Trophoblast cell (in vitro differentiated cells and primary cell): ENCODE results near the gene ZNF322.

Experiments used
- DNase-seq, 2 donors: peaks; one replicate each; pipeline ENCODE4 v3.0.0-alpha.2; 2016
- H2AFZ ChIP-seq: 2 replicates; pipeline ENCODE4 v1.6.1; 2013; ENCODE audit warnings: low read length, moderate library complexity, mild to moderate bottlenecking; ENCODE audit not compliant: insufficient read depth, poor library complexity
- H2AK5ac ChIP-seq: 2 replicates; pipeline ENCODE4 v1.6.1; 2013; ENCODE audit warnings: mild to moderate bottlenecking, low read length
- H2BK120ac ChIP-seq: 2 replicates; pipeline ENCODE4 v1.6.1; 2013; ENCODE audit warnings: low read length, mild to moderate bottlenecking, moderate library complexity; ENCODE audit not compliant: insufficient read depth, poor library complexity
- H2BK12ac ChIP-seq: 2 replicates; pipeline ENCODE4 v1.6.1; 2013; ENCODE audit warnings: mild to moderate bottlenecking, low read length, moderate library complexity
- H2BK5ac ChIP-seq: 2 replicates; pipeline ENCODE4 v1.6.1; 2013; ENCODE audit warnings: low read length, low read depth, moderate library complexity, mild to moderate bottlenecking; ENCODE audit not compliant: poor library complexity
- H3K14ac ChIP-seq: 2 replicates; pipeline ENCODE4 v1.6.1; 2013; ENCODE audit warnings: mild to moderate bottlenecking, low read length
- H3K18ac ChIP-seq: 2 replicates; pipeline ENCODE4 v1.6.1; 2013; ENCODE audit warnings: mild to moderate bottlenecking, low read length
- H3K23ac ChIP-seq: 2 replicates; pipeline ENCODE4 v1.6.1; 2013; ENCODE audit warnings: low read length
- H3K27ac ChIP-seq: 2 replicates; pipeline ENCODE4 v1.5.1; 2013; ENCODE audit warnings: low read depth, mild to moderate bottlenecking, inconsistent platforms, low read length, moderate library complexity
- H3K27me3 ChIP-seq: 2 replicates; pipeline ENCODE4 v1.6.1; 2013; ENCODE audit warnings: inconsistent platforms, mild to moderate bottlenecking, low read length, moderate library complexity; ENCODE audit not compliant: insufficient read depth
- H3K36me3 ChIP-seq, 2 experiments: 1 replicate in 1 of 2; 2 replicates in 1 of 2; pipeline ENCODE4 v1.6.1; 2013; ENCODE audit warnings: low read length in 2 of 2, mild to moderate bottlenecking in 2 of 2, moderate library complexity in 1 of 2; ENCODE audit not compliant: insufficient read depth in 2 of 2, control insufficient read depth in 1 of 2
- H3K4ac ChIP-seq: 2 replicates; pipeline ENCODE4 v1.6.1; 2013; ENCODE audit warnings: low read depth, mild to moderate bottlenecking, low read length, moderate library complexity
- H3K4me1 ChIP-seq, 2 experiments: 1 replicate in 1 of 2; 2 replicates in 1 of 2; pipeline ENCODE4 v1.6.1; 2013; ENCODE audit warnings: low read length in 2 of 2, mild to moderate bottlenecking in 2 of 2, moderate library complexity in 1 of 2; ENCODE audit not compliant: insufficient read depth in 2 of 2, control insufficient read depth in 1 of 2
- H3K4me2 ChIP-seq: 2 replicates; pipeline ENCODE4 v1.6.1; 2013; ENCODE audit warnings: inconsistent platforms, mild to moderate bottlenecking, low read length, moderate library complexity
- H3K4me3 ChIP-seq: 2 replicates; pipeline ENCODE4 v1.5.1; 2013; ENCODE audit warnings: mild to moderate bottlenecking, low read depth, low read length, inconsistent platforms
- H3K79me1 ChIP-seq: one replicate; pipeline ENCODE4 v1.6.1; 2013; ENCODE audit warnings: low read length
- H3K79me2 ChIP-seq: 2 replicates; pipeline ENCODE4 v1.6.1; 2013; ENCODE audit warnings: low read length, mild to moderate bottlenecking; ENCODE audit not compliant: control insufficient read depth, insufficient read depth, poor library complexity
- H3K9ac ChIP-seq: 2 replicates; pipeline ENCODE4 v1.6.1; 2013; ENCODE audit warnings: mild to moderate bottlenecking, low read length
- H3K9me3 ChIP-seq: 2 replicates; pipeline ENCODE4 v1.6.1; 2013; ENCODE audit warnings: low read depth, mild to moderate bottlenecking, control low read depth, inconsistent platforms, low read length; ENCODE audit not compliant: insufficient read depth
- H4K12ac ChIP-seq: 2 replicates; pipeline ENCODE4 v1.6.1; 2013; ENCODE audit warnings: low read depth, mild to moderate bottlenecking, low read length, moderate library complexity
- H4K8ac ChIP-seq: 2 replicates; pipeline ENCODE4 v1.6.1; 2013; ENCODE audit warnings: low read depth, mild to moderate bottlenecking, low read length, moderate library complexity
- H4K91ac ChIP-seq: one replicate; pipeline ENCODE4 v1.6.1; 2013; ENCODE audit warnings: low read depth, mild to moderate bottlenecking, low read length, moderate library complexity
- WGBS: extraction: QIAGEN DNeasy Blood & Tissue Kit; methylation state at CpG from one replicate; pipeline ENCODE4 v1.1.7; 2013; ENCODE audit warnings: missing lambda C conversion rate; ENCODE audit not compliant: insufficient read length, insufficient coverage; ENCODE audit errors: extremely low coverage; 5-methylcytosine and 5-hydroxymethylcytosine counted together

Gene ZNF322

GRCh38 chr6:26653007-26653406 is 6.5 kb downstream of the ZNF322 start:
- WGBS: no CpG with 5 or more reads among the region's 5 CpGs
- Histone ChIP-seq H3K27ac (no peak overlapping the region), H3K14ac (no peak overlapping the region), H2BK120ac (no peak overlapping the region), H2AFZ (no peak overlapping the region), H3K4me3 (no peak overlapping the region), H3K9me3 (no peaks in the 10 kb centered on the region), H2BK5ac (no peak overlapping the region), H3K18ac (no peak overlapping the region), H3K36me3 (peaks cover 2 to 7% of the 10 kb centered on the region in 2 experiments), H4K91ac (no peak overlapping the region), H3K9ac (no peak overlapping the region), H3K23ac (no peak overlapping the region), H3K4me2 (no peak overlapping the region), H2BK12ac (no peak overlapping the region), H3K4ac (no peak overlapping the region), H3K27me3 (no peaks in the 10 kb centered on the region), H3K79me2 (no peaks in the 10 kb centered on the region), H3K4me1 (no peaks in the 10 kb centered on the region), H2AK5ac (no peak overlapping the region), H4K8ac (no peak overlapping the region), H3K79me1 (no peaks in the 10 kb centered on the region), H4K12ac (no peak overlapping the region)
- no peak for DNase-seq

- no peaks in the 10 kb centered on the region for H3K4me1 ChIP-seq
- no peak overlapping the region for H2AK5ac ChIP-seq
- no peak overlapping the region for H3K4me3 ChIP-seq
- H3K9me3 ChIP-seq: no peaks in the 10 kb centered on the region
- no peak overlapping the region for H4K91ac ChIP-seq
- no peak overlapping the region for H2AFZ ChIP-seq
- H3K18ac ChIP-seq: no peak overlapping the region
- H4K8ac ChIP-seq: no peak overlapping the region
- no peaks in the 10 kb centered on the region for H3K79me1 ChIP-seq
- no peaks in the 10 kb centered on the region for H3K27me3 ChIP-seq
- H3K14ac ChIP-seq: no peak overlapping the region
- no peak overlapping the region for H3K4me2 ChIP-seq
- H3K23ac ChIP-seq: no peak overlapping the region
- no peak overlapping the region for H3K9ac ChIP-seq
- H3K27ac ChIP-seq: no peak overlapping the region
- no peak for DNase-seq
- H3K4ac ChIP-seq: no peak overlapping the region
- H2BK5ac ChIP-seq: no peak overlapping the region
- peaks cover 2 to 3% of the 10 kb centered on the region in 2 experiments for H3K36me3 ChIP-seq
- H4K12ac ChIP-seq: no peak overlapping the region
- H2BK120ac ChIP-seq: no peak overlapping the region
- H2BK12ac ChIP-seq: no peak overlapping the region
- H3K79me2 ChIP-seq: no peaks in the 10 kb centered on the region
Observed at GRCh38 chr6:26651133-26651781, 8.3 kb downstream of the ZNF322 start.

GRCh38 chr6:26646074-26646473 is 13.5 kb downstream of the ZNF322 start:
- Histone ChIP-seq H3K79me2 (no peaks in the 10 kb centered on the region), H3K4me3 (no peak overlapping the region), H3K27me3 (no peaks in the 10 kb centered on the region), H3K36me3 (peaks cover 4 to 14% of the 10 kb centered on the region in 2 experiments), H3K9ac (no peak overlapping the region), H2AK5ac (no peak overlapping the region), H4K8ac (no peak overlapping the region), H3K27ac (no peak overlapping the region), H3K14ac (no peak overlapping the region), H2BK120ac (no peak overlapping the region), H2BK5ac (no peak overlapping the region), H3K18ac (no peak overlapping the region), H3K4ac (no peak overlapping the region), H3K4me2 (no peak overlapping the region), H4K91ac (no peak overlapping the region), H4K12ac (no peak overlapping the region), H3K79me1 (no peaks in the 10 kb centered on the region), H3K4me1 (no peaks in the 10 kb centered on the region), H3K23ac (no peak overlapping the region), H2BK12ac (no peak overlapping the region), H3K9me3 (no peaks in the 10 kb centered on the region), H2AFZ (no peak overlapping the region)
- no CpG with 5 or more reads among the region's 1 CpG for WGBS
- no peak for DNase-seq

- no peak overlapping the region for H3K18ac ChIP-seq
- no peak overlapping the region for H2AK5ac ChIP-seq
- no peak overlapping the region for H4K91ac ChIP-seq
- H3K9ac ChIP-seq: no peak overlapping the region
- H2BK5ac ChIP-seq: no peak overlapping the region
- H3K27ac ChIP-seq: no peak overlapping the region
- no peak overlapping the region for H4K8ac ChIP-seq
- H3K36me3 ChIP-seq: peaks cover 4 to 24% of the 10 kb centered on the region in 2 experiments
- H2AFZ ChIP-seq: no peak overlapping the region
- no peak overlapping the region for H3K4ac ChIP-seq
- no peak overlapping the region for H2BK120ac ChIP-seq
- no peaks in the 10 kb centered on the region for H3K4me1 ChIP-seq
- no peak overlapping the region for H3K4me3 ChIP-seq
- WGBS: no CpG with 5 or more reads among the region's 2 CpGs
- no peak overlapping the region for H3K23ac ChIP-seq
- no peak for DNase-seq
- no peaks in the 10 kb centered on the region for H3K27me3 ChIP-seq
- no peak overlapping the region for H2BK12ac ChIP-seq
- H3K4me2 ChIP-seq: no peak overlapping the region
- no peak overlapping the region for H4K12ac ChIP-seq
- H3K9me3 ChIP-seq: no peaks in the 10 kb centered on the region
- no peaks in the 10 kb centered on the region for H3K79me1 ChIP-seq
- H3K14ac ChIP-seq: no peak overlapping the region
- H3K79me2 ChIP-seq: no peaks in the 10 kb centered on the region
Observed at GRCh38 chr6:26640806-26641205, 18.7 kb downstream of the ZNF322 start.
